H1 (cell line): ENCODE measurements around the gene NHS. TPM values are rescaled to one million over a fixed set of nuclear protein-coding genes. Genes with fewer than 3 reads are reported as not detected.

Source experiments
- polyA plus RNA-seq, 7 experiments: library from polyadenylated mRNA; depleted of rRNA in 3 of 7; stranded (reverse) in 5 of 7; unstranded in 2 of 7; fragments of >200 nt in 5 of 7; fragments of 200-250 nt in 2 of 7; gene quantifications; 1 replicate in 5 of 7; 2 replicates in 1 of 7; 4 replicates in 1 of 7; pipeline versions ENCODE4 v1.2.1 to v1.2.3, GENCODE V29; 2011 to 2013; ENCODE audit warnings: missing spikeins in 2 of 7, mixed read lengths in 2 of 7
- total RNA-seq: library from RNA; stranded (reverse); fragmentation: NEBNext Ultra II Directional; extraction: Animal tissue kit (Norgen Biotek cat#: 25700); gene quantifications from 2 replicates; pipeline ENCODE4 v1.2.1, GENCODE V29; 2021
- TF ChIP-seq, protein P1 (sequence below): IDR thresholded peaks from 2 replicates; pipeline ENCODE4 v1.6.1; 2012; ENCODE audit warnings: low read length, inconsistent platforms

NHS gene
- total and polyA plus RNA-seq, 2 of the 8 experiments (the other 6 are each of a cell fraction or from before 2014, with no cell fraction given): 2.2 to 6.7 TPM

DNA sequence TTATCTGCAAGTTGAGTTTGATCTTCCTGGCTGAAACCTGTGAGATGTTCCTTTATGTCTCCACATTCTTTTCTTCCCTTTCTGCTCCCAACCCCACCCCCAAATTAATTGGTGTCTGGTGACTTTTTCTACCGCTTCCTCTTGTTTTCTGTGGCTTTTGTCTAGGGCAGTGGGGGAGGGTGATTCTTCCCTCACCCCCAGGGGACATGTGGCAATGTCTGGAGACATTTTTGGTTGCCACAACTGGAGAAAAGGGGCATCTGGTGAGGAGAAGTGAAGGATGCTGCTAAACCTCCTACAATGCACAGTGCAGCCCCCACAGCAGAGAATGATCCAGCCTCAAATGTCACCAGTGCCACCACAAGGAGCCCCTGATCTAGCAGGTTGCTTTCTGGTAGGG, 152.9 kb downstream of the NHS start (continued):
- TF ChIP-seq, protein P1, sequence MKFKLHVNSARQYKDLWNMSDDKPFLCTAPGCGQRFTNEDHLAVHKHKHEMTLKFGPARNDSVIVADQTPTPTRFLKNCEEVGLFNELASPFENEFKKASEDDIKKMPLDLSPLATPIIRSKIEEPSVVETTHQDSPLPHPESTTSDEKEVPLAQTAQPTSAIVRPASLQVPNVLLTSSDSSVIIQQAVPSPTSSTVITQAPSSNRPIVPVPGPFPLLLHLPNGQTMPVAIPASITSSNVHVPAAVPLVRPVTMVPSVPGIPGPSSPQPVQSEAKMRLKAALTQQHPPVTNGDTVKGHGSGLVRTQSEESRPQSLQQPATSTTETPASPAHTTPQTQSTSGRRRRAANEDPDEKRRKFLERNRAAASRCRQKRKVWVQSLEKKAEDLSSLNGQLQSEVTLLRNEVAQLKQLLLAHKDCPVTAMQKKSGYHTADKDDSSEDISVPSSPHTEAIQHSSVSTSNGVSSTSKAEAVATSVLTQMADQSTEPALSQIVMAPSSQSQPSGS: no peak
- TF ChIP-seq, all 59 proteins: peak for 0
